ENCODE results near the gene TGFBR2.

- TF ChIP-seq CTCF (conservative IDR thresholded peaks at IDR 0.05 in 1 of 2, IDR thresholded peaks at IDR 0.05 in 1 of 2; ENCODE audit: extremely low read depth in 1 of 2, insufficient read depth in 1 of 2, low read depth in 1 of 2, low read length in 2 of 2) (no peak), EZH2 (IDR thresholded peaks at IDR 0.05; ENCODE audit: borderline replicate concordance, low read length) (no peak)
Measured at GRCh38 chr3:30713885-30714503, 107.6 kb downstream of the TGFBR2 start.
